HL-60 (cell line): ENCODE measurements around the gene IL23R.

ENCODE experiments used
- DNase-seq, 2 experiments: peaks; one replicate each; pipeline ENCODE4 v3.0.0-alpha.2; 2010 to 2020; ENCODE audit warnings: low read depth in 1 of 2, low spot score in 1 of 2
- H3K27ac ChIP-seq: fragments of 250-450 bp; sonication (Bioruptor Pico); replicated peaks from 2 replicates; pipeline ENCODE4 v1.5.1; 2020; ENCODE audit warnings: mild to moderate bottlenecking, moderate library complexity
- H3K27me3 ChIP-seq: fragments of 250-450 bp; sonication (Bioruptor Pico); 2 replicates; pipeline ENCODE4 v1.5.1; 2021; ENCODE audit warnings: mild to moderate bottlenecking, moderate library complexity; ENCODE audit not compliant: insufficient read depth, poor library complexity, severe bottlenecking
- H3K4me3 ChIP-seq: replicated peaks from 2 replicates; pipeline ENCODE4 v1.5.1; 2011; ENCODE audit warnings: mild to moderate bottlenecking, control low read depth, low read length; ENCODE audit not compliant: insufficient read depth
- GABPA ChIP-seq: IDR thresholded peaks from 2 replicates; pipeline ENCODE4 v1.6.1; 2012; ENCODE audit warnings: low read depth
- POLR2AphosphoS5 ChIP-seq: IDR thresholded peaks from 2 replicates; pipeline ENCODE4 v1.6.1; 2012; ENCODE audit warnings: low read depth
- SPI1 ChIP-seq: IDR thresholded peaks from 2 replicates; pipeline ENCODE4 v1.6.1; 2012; ENCODE audit warnings: low read depth, mild to moderate bottlenecking, borderline replicate concordance
- TF ChIP-seq, protein P1 (sequence below): IDR thresholded peaks from 2 replicates; pipeline ENCODE4 v1.6.1; 2012; ENCODE audit warnings: low read depth; ENCODE audit not compliant: insufficient replicate concordance
- TF ChIP-seq, protein P2 (sequence below): IDR thresholded peaks from one replicate; pipeline ENCODE4 v1.5.1; 2011; ENCODE audit warnings: low read length, control low read depth, inconsistent platforms; ENCODE audit not compliant: insufficient read depth

Gene IL23R

DNA sequence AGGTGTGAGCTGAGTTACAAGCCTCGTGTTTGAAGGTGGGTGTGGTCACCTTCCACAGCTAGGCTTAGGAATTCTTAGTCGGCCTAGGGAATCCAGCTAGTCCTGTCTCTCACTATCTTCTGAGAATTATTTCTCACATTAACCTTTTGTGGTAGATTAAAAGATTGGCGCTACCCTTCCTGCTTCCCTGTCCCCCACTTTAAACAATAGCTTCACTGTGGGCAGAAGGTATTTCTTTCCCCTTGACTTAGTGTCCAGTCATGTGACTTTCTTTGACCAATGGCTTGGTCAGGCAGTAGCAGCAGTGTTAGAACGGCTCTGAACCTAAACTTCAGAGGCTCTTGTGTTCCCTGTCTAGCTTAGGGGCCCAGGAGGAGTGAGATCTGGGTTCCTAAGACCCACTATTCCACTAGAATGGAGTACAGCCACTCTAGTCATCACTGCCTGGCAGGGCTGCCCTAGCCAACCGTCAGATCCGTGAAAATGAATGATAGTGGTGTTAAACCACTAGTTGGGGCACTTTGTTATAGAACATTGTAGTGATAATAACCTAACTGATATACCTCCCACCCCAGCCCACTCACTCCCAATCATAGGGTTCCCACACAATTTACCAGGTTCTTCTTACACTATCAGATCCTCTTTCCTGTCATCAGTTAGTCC, 17.6 kb upstream of the IL23R start:
- H3K27ac ChIP-seq, result no peak overlapping the region
- DNase-seq, result no peak
- TF ChIP-seq, protein P1, sequence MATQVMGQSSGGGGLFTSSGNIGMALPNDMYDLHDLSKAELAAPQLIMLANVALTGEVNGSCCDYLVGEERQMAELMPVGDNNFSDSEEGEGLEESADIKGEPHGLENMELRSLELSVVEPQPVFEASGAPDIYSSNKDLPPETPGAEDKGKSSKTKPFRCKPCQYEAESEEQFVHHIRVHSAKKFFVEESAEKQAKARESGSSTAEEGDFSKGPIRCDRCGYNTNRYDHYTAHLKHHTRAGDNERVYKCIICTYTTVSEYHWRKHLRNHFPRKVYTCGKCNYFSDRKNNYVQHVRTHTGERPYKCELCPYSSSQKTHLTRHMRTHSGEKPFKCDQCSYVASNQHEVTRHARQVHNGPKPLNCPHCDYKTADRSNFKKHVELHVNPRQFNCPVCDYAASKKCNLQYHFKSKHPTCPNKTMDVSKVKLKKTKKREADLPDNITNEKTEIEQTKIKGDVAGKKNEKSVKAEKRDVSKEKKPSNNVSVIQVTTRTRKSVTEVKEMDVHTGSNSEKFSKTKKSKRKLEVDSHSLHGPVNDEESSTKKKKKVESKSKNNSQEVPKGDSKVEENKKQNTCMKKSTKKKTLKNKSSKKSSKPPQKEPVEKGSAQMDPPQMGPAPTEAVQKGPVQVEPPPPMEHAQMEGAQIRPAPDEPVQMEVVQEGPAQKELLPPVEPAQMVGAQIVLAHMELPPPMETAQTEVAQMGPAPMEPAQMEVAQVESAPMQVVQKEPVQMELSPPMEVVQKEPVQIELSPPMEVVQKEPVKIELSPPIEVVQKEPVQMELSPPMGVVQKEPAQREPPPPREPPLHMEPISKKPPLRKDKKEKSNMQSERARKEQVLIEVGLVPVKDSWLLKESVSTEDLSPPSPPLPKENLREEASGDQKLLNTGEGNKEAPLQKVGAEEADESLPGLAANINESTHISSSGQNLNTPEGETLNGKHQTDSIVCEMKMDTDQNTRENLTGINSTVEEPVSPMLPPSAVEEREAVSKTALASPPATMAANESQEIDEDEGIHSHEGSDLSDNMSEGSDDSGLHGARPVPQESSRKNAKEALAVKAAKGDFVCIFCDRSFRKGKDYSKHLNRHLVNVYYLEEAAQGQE, result no peak
- TF ChIP-seq SPI1 (no peak), GABPA (no peak), POLR2AphosphoS5 (no peak)
- TF ChIP-seq, protein P2, sequence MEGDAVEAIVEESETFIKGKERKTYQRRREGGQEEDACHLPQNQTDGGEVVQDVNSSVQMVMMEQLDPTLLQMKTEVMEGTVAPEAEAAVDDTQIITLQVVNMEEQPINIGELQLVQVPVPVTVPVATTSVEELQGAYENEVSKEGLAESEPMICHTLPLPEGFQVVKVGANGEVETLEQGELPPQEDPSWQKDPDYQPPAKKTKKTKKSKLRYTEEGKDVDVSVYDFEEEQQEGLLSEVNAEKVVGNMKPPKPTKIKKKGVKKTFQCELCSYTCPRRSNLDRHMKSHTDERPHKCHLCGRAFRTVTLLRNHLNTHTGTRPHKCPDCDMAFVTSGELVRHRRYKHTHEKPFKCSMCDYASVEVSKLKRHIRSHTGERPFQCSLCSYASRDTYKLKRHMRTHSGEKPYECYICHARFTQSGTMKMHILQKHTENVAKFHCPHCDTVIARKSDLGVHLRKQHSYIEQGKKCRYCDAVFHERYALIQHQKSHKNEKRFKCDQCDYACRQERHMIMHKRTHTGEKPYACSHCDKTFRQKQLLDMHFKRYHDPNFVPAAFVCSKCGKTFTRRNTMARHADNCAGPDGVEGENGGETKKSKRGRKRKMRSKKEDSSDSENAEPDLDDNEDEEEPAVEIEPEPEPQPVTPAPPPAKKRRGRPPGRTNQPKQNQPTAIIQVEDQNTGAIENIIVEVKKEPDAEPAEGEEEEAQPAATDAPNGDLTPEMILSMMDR, result no peak
- H3K27me3 ChIP-seq, result peaks cover 5% of the 10 kb centered on the region
- no peak overlapping the region for H3K4me3 ChIP-seq

DNA sequence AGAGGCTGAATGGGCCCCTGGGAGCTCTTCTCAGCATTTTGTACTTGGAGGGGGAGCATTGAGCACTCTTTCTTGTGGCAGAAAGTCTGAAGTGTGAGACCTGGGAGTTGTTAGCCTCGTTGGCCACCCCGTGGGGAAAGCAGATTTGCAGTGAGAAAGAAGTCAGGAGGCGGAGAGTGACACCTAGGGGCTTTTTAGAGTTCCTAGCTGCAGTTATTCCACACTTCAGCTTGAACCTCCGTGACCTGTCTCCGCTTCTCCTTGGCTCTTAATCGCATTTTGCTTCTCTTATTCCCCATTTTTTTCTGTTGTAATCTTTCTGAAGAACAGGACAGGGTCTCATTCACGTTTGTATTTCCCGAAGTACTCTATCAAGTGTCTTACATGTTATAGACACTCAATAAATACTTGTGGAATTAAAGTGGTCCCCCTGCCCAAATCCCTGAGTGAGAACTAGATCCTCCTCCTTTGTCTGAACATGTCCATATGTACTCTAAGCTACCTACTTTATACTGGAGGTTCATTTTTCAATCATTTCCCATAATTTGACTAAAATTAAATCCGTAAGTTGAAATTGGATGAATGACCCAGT, 17.0 kb upstream of the IL23R start:
- DNase-seq, result peak; percentile 22 to 77
- no peak overlapping the region for H3K27ac ChIP-seq
- no peak overlapping the region for H3K4me3 ChIP-seq
- H3K27me3 ChIP-seq, result peaks cover 5% of the 10 kb centered on the region
- no peak for TF ChIP-seq GABPA
- TF ChIP-seq, protein P2, result peak; percentile 66

DNA sequence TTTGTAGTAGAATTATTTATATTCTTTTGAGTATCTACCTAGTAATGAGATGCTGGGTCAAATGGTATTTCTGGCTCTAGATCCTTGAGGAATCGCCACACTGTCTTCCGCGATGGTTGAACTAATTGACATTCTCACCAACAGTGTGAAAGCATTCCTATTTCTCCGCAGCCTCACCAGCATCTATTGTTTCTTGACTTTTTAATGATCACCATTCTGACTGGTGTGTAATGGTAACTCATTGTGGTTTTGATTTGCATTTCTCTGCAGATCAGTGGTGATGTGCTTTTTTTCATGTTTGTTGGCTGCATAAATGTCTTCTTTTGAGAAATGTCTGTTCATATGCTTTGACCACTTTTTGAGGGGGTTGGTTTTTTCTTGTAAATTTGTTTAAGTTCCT, 15.3 kb upstream of the IL23R start:
- no peak for TF ChIP-seq POLR2AphosphoS5
- TF ChIP-seq SPI1, result no peak
- no peak for TF ChIP-seq GABPA
- TF ChIP-seq, protein P1, result no peak
- TF ChIP-seq, protein P2, result no peak
- Histone ChIP-seq H3K27me3 (peaks cover 5% of the 10 kb centered on the region), H3K4me3 (no peak overlapping the region), H3K27ac (no peak overlapping the region)
- DNase-seq, result no peak

DNA sequence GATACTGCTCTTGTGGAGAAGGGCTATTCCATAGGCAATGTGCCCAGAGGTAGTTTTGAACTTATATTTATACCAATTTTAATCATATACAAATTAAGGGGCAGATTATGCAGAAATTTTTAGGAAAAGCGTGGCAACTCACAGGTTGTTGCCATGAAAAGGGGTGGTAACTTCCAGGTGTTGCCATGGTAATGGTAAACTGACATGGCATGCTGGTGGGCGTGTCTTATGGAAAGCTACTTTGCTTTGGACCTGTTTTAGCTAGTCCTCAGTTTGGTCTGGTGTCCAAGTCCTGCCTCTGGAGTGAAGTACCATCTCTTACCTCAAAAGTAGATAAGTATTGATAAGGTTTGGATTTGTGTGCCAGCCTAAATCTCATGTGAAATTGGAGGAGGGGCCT, 7.9 kb upstream of the IL23R start:
- no peak overlapping the region for H3K27ac ChIP-seq
- no peaks in the 10 kb centered on the region for H3K27me3 ChIP-seq
- DNase-seq, result no peak
- no peak overlapping the region for H3K4me3 ChIP-seq
- TF ChIP-seq POLR2AphosphoS5, result no peak
- TF ChIP-seq, protein P2, result no peak
- no peak for TF ChIP-seq SPI1
- no peak for TF ChIP-seq GABPA
- TF ChIP-seq, protein P1, result no peak
